ENCODE results near the gene HACD2.

Gene HACD2

GRCh38 chr3:123480428-123480827, 104.4 kb downstream of the HACD2 start:
- FAIRE-seq: no peak

DNA sequence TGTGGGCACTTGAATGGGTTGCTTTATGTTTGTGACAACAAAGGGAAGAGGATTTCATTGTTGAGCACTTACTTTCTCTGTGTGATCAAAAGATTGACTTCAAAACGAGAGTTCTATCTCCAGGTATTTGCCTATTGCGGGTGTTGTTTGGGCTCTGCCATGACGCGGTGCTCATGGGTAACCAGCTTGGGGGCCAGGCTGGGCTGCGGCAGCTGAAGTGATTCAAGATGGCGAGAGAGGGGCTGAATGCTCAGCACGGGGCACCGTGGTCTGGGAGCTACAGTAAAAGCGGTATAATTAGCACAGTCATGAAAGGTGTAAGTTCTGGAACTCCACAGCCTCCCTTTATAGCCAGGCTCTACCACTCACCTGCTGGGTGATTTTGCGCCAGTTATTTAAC, 105.0 kb downstream of the HACD2 start:
- FAIRE-seq: no peak

DNA sequence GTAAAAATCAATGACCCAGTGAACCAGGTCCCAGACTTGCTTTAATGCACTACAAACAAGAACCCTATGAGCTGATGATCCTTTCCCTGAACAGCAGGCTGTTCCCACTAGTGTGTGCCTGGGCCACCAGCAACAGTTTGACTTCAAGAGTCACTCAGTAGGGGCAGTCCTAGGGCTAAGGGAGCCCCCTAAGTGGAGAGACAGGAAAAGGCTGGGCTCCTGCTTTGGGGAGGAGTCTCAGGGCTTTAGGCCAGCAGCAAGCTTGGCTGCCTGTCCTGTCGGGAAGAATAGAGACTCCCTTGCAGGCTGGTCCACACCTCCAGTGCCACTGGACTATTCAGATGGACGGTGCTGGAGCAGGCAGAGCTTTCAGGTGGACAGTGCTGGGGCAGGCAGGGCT, 106.5 kb downstream of the HACD2 start:
- no peak for FAIRE-seq

- FAIRE-seq: no peak
Observed at GRCh38 chr3:123476967-123477750, 107.7 kb downstream of the HACD2 start.

- no peak for FAIRE-seq
Observed at GRCh38 chr3:123475786-123476185, 109.1 kb downstream of the HACD2 start.

GRCh38 chr3:123471106-123471505, 113.7 kb downstream of the HACD2 start:
- FAIRE-seq: no peak

- no peak for FAIRE-seq
Observed at GRCh38 chr3:123469323-123469995, 115.4 kb downstream of the HACD2 start.

DNA sequence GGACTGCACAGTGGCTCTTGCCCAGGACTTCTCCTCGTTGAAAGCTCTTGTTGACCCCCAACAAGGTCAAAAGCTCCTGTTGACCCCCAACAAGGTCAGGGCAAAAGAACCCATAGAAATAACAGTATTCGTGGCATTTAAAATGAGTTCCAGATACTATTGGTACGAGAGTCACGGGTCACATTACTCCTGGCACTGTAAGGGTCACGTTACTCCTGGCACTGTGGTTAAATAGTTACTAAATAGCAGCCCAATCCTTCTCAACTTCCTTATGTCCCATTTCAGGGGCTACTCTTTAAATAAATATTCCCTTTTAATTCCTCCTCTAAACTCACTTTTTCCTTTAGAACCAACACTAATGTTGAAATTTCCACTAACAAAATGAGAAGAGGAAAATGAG, 117.8 kb downstream of the HACD2 start:
- FAIRE-seq: no peak

- FAIRE-seq: no peak
Observed at GRCh38 chr3:123464211-123464610, 120.6 kb downstream of the HACD2 start.

GRCh38 chr3:123459862-123460261, 125.0 kb downstream of the HACD2 start:
- no peak for FAIRE-seq

DNA sequence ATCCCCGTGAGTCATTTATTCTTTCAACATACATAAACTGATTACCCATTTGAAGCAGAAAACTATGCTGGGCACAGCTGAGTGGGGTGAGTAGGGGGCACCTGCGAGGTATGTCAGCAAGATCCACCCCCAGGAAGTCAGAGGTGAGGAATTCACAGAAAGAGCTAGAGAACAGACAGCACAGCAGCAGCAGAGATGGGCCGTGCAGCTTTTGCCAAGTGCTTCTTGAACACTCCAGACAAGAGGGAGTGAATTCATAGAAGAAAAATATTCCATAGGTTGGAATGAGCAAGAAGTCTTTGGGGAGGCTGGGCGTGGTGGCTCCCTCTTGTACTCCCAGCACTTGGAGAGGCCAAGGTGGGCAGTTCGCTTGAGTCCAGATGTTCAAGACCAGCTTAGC, 126.6 kb downstream of the HACD2 start:
- no peak for FAIRE-seq

GRCh38 chr3:123457841-123458240, 127.0 kb downstream of the HACD2 start:
- no peak for FAIRE-seq

DNA sequence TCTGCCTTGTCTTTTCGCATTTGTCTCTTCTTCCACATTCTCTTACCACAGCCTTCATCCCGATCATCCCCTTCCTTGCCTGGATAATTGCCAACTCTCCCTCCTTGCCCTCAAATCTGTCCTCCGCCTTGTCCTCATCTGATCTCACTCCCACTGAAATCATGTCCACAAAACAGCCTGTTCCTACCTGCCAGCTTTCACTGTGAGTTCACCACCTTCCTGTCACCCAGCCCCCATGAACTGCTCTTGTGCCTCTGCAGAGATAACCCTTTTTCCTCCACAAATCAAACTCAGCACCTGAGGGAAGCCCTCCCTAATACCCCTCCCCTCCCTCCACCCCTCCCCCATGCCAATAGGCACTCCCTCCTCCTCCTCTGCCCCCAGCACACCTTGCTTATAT, 131.2 kb downstream of the HACD2 start:
- FAIRE-seq: no peak

GRCh38 chr3:123451186-123451585, 133.7 kb downstream of the HACD2 start:
- FAIRE-seq: no peak

- no peak for FAIRE-seq
Observed at GRCh38 chr3:123449997-123450604, 134.8 kb downstream of the HACD2 start.

DNA sequence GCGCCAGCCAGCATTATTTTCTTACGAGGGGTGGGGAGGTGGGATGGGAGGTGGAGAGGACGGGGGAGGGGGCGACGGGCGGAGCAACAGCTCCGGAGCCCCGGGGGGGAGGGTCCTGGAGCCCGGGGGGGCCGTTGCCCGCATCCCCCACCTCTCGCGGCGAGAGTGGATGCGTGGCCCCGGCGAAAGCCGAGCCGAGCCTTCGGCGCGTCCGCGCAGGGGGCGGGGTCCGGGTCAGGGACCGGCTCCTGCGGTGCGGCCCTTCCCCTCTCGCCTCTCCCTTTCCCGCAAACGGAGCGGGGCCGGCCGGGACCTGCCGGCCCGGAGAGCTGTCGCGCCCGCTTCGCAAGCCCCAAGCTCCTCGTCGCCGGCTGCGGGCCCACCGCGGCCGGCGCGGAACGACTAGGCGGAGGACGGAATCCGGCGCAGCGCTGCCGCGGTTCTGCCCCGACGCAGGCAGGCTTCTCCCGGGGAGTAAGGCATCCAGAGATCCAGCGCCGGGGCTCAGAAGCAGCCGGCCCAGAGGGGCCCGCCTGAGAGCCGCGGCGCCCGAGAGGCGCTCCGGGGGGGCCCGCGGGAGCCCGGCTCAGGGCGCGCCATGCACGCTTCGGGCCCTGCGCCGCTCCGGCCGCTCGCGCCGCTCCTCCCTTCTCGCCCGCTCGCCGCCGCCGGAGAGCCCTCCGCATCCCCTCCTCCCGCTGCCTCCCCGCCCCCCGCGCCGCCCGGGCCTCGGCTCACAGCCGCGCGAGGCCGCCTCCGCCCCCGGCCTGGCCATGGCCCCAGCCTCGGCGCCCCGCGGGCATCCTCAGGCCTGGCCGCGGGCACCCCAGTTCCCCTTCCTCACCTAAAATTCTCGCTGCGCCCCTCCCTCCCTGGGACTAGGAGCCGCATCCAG, 135.5 kb downstream of the HACD2 start:
- no peak for FAIRE-seq

- no peak for FAIRE-seq
Observed at GRCh38 chr3:123448536-123449101, 136.2 kb downstream of the HACD2 start, which contains the start of gene ADCY5. Gene ADCY5, minus strand, starts transcription at chr3:123449090. Its CDS starts 545 bp downstream, at chr3:123448545.

DNA sequence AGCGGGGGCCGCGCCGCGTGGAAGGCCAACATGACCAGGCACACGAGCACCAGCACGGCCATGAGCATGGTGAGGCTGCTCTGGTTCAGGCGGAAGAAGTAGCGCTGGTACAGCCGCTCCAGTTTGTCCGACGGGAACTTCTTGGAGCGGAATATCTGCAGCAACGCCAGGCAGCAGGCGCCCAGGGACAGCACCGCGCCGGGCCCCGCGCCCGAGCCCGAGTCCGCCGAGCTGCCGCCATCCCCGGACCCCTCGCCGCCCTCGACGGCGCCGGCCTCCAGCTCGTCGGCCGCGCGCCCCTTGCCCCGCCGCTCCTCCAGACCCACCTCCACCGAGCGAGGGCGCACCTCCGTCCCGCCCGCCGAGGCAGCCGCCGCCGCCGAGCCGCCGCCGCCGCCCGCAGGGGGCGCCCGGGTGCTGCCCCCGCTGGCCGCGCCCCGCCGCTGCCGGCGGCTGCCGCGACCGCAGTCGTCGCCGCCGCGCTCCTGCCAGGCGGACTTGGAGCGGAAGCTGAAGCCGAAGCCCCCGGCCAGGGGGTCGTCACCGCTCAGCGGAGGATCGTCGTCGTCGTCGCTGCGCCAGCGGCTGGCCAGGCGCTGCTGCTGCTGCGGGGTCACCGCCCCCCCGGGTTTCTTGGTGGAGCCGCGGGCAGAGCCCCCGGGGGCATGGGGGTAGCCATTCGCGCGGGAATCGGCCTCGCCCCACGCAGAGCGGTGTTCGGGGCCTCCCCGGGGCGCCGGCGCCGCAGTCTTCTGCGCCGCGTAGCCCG, 136.9 kb downstream of the HACD2 start:
- no peak for FAIRE-seq

DNA sequence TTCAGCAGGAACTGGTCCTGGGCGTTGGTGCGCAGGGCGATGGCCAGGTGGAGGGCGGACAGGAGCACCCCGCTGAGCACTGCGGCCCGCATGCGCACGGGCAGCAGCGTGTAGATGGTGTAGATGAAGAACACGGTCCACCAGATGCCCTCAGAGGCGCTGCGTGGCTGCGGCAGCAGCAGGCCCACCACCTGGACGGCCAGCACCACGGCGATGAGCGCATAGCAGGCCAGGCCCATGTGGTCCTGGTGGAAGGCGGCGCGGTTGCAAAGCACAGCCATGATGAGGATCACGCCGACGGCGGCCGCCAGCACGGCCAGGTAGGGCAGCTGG, 137.5 kb downstream of the HACD2 start:
- no peak for FAIRE-seq

- FAIRE-seq: no peak
Observed at GRCh38 chr3:123446610-123447109, 138.2 kb downstream of the HACD2 start.

- FAIRE-seq: no peak
Observed at GRCh38 chr3:123446210-123446609, 138.6 kb downstream of the HACD2 start.

DNA sequence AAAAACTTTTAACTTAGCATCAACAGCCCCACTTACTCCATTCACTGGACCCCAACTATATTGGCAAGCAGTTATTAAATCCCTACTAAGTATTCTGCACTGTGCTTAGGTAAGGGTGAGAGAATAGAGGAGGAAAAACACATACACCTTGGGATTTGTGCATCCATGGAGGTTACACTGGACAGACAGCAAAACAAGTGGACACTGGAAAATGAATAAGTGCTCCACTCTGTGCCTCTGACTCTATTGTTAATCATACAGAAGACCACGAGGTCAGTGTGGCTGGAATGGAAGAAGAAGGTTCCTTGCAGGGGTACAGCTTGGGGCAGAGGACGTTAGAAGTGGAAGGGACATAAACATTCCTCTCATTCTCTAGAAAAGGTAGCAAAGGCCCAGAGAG, 139.2 kb downstream of the HACD2 start:
- FAIRE-seq: no peak

All from colon (tissue), 2 donors.